Neural cell (in vitro differentiated cells): Measurements from ENCODE around the gene UGT1A3.

Experiments used
- CTCF ChIP-seq: fragments of 450-650 bp; IDR thresholded peaks from 2 replicates; pipeline ENCODE4 v1.5.1; 2014; ENCODE audit warnings: antibody characterized with exemption, mild to moderate bottlenecking, moderate library complexity; ENCODE audit not compliant: poor library complexity, severe bottlenecking
- EP300 ChIP-seq: fragments of 450-650 bp; conservative IDR thresholded peaks from 2 replicates; pipeline ENCODE4 v1.6.1; 2014; ENCODE audit warnings: antibody characterized with exemption, mild to moderate bottlenecking, moderate library complexity; ENCODE audit not compliant: poor library complexity, severe bottlenecking
- EZH2 ChIP-seq: fragments of 200-600, 300-800 bp; shearing (Covaris generic), sonication (generic); IDR thresholded peaks from 2 replicates; pipeline ENCODE4 v1.6.1; 2014; ENCODE audit warnings: antibody characterized with exemption, low read length, borderline replicate concordance, mild to moderate bottlenecking; ENCODE audit not compliant: insufficient read depth, poor library complexity, severe bottlenecking
- MXI1 ChIP-seq: fragments of 450-650 bp; conservative IDR thresholded peaks from 2 replicates; pipeline ENCODE4 v1.6.1; 2014; ENCODE audit warnings: antibody characterized with exemption, mild to moderate bottlenecking; ENCODE audit not compliant: poor library complexity, severe bottlenecking
- POLR2AphosphoS5 ChIP-seq: IDR thresholded peaks from 2 replicates; pipeline ENCODE4 v1.6.1; 2012
- RAD21 ChIP-seq: fragments of 450-650 bp; conservative IDR thresholded peaks from 2 replicates; pipeline ENCODE4 v1.6.1; 2014; ENCODE audit warnings: antibody characterized with exemption, mild to moderate bottlenecking, moderate library complexity
- SMC3 ChIP-seq: fragments of 450-650 bp; conservative IDR thresholded peaks from 2 replicates; pipeline ENCODE4 v1.6.1; 2014; ENCODE audit warnings: antibody characterized with exemption, mild to moderate bottlenecking, moderate library complexity; ENCODE audit not compliant: poor library complexity
- TAF1 ChIP-seq: IDR thresholded peaks from 2 replicates; pipeline ENCODE4 v1.6.1; 2012; ENCODE audit warnings: low read depth
- TF ChIP-seq, protein P1 (sequence below): IDR thresholded peaks from 2 replicates; pipeline ENCODE4 v1.6.1; 2012; ENCODE audit warnings: borderline replicate concordance

DNA sequence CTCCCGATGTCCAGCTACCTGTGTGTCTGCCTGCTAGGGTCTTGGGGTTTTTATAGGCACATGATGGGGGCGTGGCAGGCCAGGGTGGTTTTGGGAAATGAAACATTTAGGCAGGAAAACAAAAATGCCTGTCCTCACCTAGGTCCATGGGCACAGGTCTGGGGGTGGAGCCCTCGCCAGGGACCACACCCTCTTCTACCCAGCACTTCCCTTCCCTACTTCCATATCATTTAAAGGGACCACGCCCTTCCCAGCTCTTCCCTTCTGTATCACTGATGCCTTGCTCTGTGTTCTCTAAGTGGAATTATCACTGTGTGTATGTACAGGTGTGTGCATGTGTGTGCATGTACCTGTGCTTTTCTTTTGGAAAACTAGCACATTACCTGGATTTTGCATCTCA, 37.6 kb downstream of the UGT1A3 start:
- TF ChIP-seq CTCF (no peak), POLR2AphosphoS5 (no peak), EZH2 (no peak), TAF1 (no peak), SMC3 (no peak), EP300 (no peak), RAD21 (no peak), MXI1 (no peak)
- TF ChIP-seq, protein P1, sequence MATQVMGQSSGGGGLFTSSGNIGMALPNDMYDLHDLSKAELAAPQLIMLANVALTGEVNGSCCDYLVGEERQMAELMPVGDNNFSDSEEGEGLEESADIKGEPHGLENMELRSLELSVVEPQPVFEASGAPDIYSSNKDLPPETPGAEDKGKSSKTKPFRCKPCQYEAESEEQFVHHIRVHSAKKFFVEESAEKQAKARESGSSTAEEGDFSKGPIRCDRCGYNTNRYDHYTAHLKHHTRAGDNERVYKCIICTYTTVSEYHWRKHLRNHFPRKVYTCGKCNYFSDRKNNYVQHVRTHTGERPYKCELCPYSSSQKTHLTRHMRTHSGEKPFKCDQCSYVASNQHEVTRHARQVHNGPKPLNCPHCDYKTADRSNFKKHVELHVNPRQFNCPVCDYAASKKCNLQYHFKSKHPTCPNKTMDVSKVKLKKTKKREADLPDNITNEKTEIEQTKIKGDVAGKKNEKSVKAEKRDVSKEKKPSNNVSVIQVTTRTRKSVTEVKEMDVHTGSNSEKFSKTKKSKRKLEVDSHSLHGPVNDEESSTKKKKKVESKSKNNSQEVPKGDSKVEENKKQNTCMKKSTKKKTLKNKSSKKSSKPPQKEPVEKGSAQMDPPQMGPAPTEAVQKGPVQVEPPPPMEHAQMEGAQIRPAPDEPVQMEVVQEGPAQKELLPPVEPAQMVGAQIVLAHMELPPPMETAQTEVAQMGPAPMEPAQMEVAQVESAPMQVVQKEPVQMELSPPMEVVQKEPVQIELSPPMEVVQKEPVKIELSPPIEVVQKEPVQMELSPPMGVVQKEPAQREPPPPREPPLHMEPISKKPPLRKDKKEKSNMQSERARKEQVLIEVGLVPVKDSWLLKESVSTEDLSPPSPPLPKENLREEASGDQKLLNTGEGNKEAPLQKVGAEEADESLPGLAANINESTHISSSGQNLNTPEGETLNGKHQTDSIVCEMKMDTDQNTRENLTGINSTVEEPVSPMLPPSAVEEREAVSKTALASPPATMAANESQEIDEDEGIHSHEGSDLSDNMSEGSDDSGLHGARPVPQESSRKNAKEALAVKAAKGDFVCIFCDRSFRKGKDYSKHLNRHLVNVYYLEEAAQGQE, result no peak
